GM12878 (cell line): Measurements from ENCODE around the gene PLXNB2. TPM values are rescaled to one million over a fixed set of nuclear protein-coding genes. Genes with fewer than 3 reads are reported as not detected.

Experiments
- ATAC-seq: fragments of 200-7000 bp; cut with Tn5 transposase; 3 replicates; pipeline ENCODE4 v1.9.1; 2020; ENCODE audit warnings: mild to moderate bottlenecking, moderate library complexity
- BruUV-seq: library from RNA; stranded (reverse); fragments of 400-500 nt; replicated peaks from 2 replicates; lab custom pipeline; 2021; lab: Mats Ljungman, UMichigan
- CTCF ChIA-PET: fragments of 300-600 bp; sonication (Branson Sonifier 250); formaldehyde crosslinking; extraction: SDS; loops from one replicate; lab custom pipeline; 2021; ENCODE audit warnings: inconsistent platforms; lab: Yijun Ruan, JAX
- POLR2A ChIA-PET: fragments of 350-600 bp; formaldehyde crosslinking; extraction: SDS; loops from one replicate; lab custom pipeline; 2021; ENCODE audit warnings: inconsistent platforms; lab: Charles Lee
- RAD21 ChIA-PET: fragments of 300-600 bp; sonication (Branson Sonifier 250); formaldehyde crosslinking; loops from one replicate; lab custom pipeline; 2023; ENCODE audit warnings: antibody characterized with exemption; ENCODE audit not compliant: unreplicated experiment; lab: Charles Lee
- SMC1A ChIA-PET: fragments of 300-600 bp; sonication (Branson Sonifier 250); formaldehyde crosslinking; loops from one replicate; lab custom pipeline; 2023; ENCODE audit not compliant: unreplicated experiment, uncharacterized antibody; lab: Charles Lee
- DNase-seq: peaks from one replicate; pipeline ENCODE4 v3.0.0-alpha.2; 2011; ENCODE audit warnings: low read depth, low spot score
- FAIRE-seq: peaks from 3 replicates; lab custom pipeline; 2011; peaks lifted over from hg19 to GRCh38; lab: Jason Lieb, UNC
- H2AFZ ChIP-seq: 2 replicates; pipeline ENCODE4 v1.6.0; 2011; ENCODE audit warnings: low read depth, low read length, control low read depth; ENCODE audit not compliant: control insufficient read depth
- H3K27ac ChIP-seq: 2 replicates; pipeline ENCODE4 v1.5.1; 2011; ENCODE audit warnings: control low read depth; ENCODE audit not compliant: control insufficient read depth, insufficient read depth
- H3K27me3 ChIP-seq, 2 experiments: replicated peaks in 1 of 2; 2 replicates each; pipeline versions ENCODE4 v1.6.0 to v1.6.1; 2011; ENCODE audit warnings: low read length in 1 of 2; ENCODE audit not compliant: control insufficient read depth in 2 of 2, insufficient read depth in 2 of 2
- H3K36me3 ChIP-seq, 2 experiments: 2 replicates each; pipeline ENCODE4 v1.5.1; 2011; ENCODE audit warnings: low read length in 1 of 2; ENCODE audit not compliant: control insufficient read depth in 2 of 2, insufficient read depth in 2 of 2
- H3K4me1 ChIP-seq: 2 replicates; pipeline ENCODE4 v1.6.1; 2011; ENCODE audit warnings: mild to moderate bottlenecking, low read length, moderate library complexity, mixed read lengths; ENCODE audit not compliant: control insufficient read depth, insufficient read depth
- H3K4me2 ChIP-seq: 2 replicates; pipeline ENCODE4 v1.6.0; 2011; ENCODE audit warnings: control low read depth; ENCODE audit not compliant: control insufficient read depth, insufficient read depth
- H3K4me3 ChIP-seq: fragments of 200-600 bp; sonication (generic); 2 replicates; pipeline ENCODE4 v1.5.1; 2016
- H3K79me2 ChIP-seq: 2 replicates; pipeline ENCODE4 v1.6.0; 2011; ENCODE audit warnings: low read length; ENCODE audit not compliant: control insufficient read depth, insufficient read depth
- H3K9ac ChIP-seq: 2 replicates; pipeline ENCODE4 v1.8.0; 2011; ENCODE audit warnings: low read length, control low read depth, mixed read lengths; ENCODE audit not compliant: control insufficient read depth, insufficient read depth
- H3K9me3 ChIP-seq: replicated peaks from 3 replicates; pipeline ENCODE4 v1.5.1; 2011; ENCODE audit warnings: mild to moderate bottlenecking, low read length; ENCODE audit not compliant: control insufficient read depth, insufficient read depth
- H4K20me1 ChIP-seq: 2 replicates; pipeline ENCODE4 v1.6.0; 2011; ENCODE audit not compliant: control insufficient read depth, insufficient read depth
- CBX5 ChIP-seq: sonication (generic); IDR thresholded peaks from 2 replicates; pipeline ENCODE4 v1.6.1; 2016; ENCODE audit warnings: low read depth, moderate library complexity, mild to moderate bottlenecking, inconsistent platforms
- CTCF ChIP-seq, 3 experiments: IDR thresholded peaks in 2 of 3; conservative IDR thresholded peaks in 1 of 3; 2 replicates each; pipeline ENCODE4 v1.5.1; 2011; ENCODE audit warnings: low read depth in 3 of 3, low read length in 3 of 3, mild to moderate bottlenecking in 3 of 3, control low read depth in 2 of 3, moderate library complexity in 2 of 3, inconsistent platforms in 1 of 3, mixed read lengths in 1 of 3; ENCODE audit not compliant: control insufficient read depth in 2 of 3, insufficient read depth in 1 of 3; ENCODE audit errors: extremely low read depth in 1 of 3
- E4F1 ChIP-seq: fragments of 450-650 bp; IDR thresholded peaks from 2 replicates; pipeline ENCODE4 v1.6.1; 2018; ENCODE audit warnings: borderline replicate concordance, mild to moderate bottlenecking; ENCODE audit not compliant: partially characterized antibody
- EGR1 ChIP-seq, 2 experiments: IDR thresholded peaks; 1 replicate in 1 of 2; 2 replicates in 1 of 2; pipeline ENCODE4 v1.6.1; 2011 to 2012; ENCODE audit warnings: low read depth in 2 of 2, low read length in 2 of 2, borderline replicate concordance in 1 of 2, mild to moderate bottlenecking in 1 of 2, moderate library complexity in 1 of 2
- FOXK2 ChIP-seq: fragments of 450-650 bp; IDR thresholded peaks from 2 replicates; pipeline ENCODE4 v1.6.1; 2017; ENCODE audit warnings: mild to moderate bottlenecking, moderate library complexity
- NFYA ChIP-seq: IDR thresholded peaks from 2 replicates; pipeline ENCODE4 v1.6.1; 2011; ENCODE audit warnings: low read depth, mild to moderate bottlenecking, low read length, improper control_type of control experiment, borderline replicate concordance
- PAX8 ChIP-seq: fragments of 450-650 bp; IDR thresholded peaks from 2 replicates; pipeline ENCODE4 v1.6.1; 2017; ENCODE audit warnings: mild to moderate bottlenecking, moderate library complexity
- POU2F2 ChIP-seq: IDR thresholded peaks from 3 replicates; pipeline ENCODE4 v1.6.1; 2011; ENCODE audit warnings: low read depth, mild to moderate bottlenecking, low read length, borderline replicate concordance
- RAD21 ChIP-seq: IDR thresholded peaks from 2 replicates; pipeline ENCODE4 v1.6.1; 2011; ENCODE audit warnings: mild to moderate bottlenecking, low read depth, low read length, moderate library complexity; ENCODE audit not compliant: insufficient read depth
- RFX5 ChIP-seq: IDR thresholded peaks from 2 replicates; pipeline ENCODE4 v1.6.1; 2011; ENCODE audit warnings: low read depth, low read length, improper control_type of control experiment
- SMC3 ChIP-seq: IDR thresholded peaks from 2 replicates; pipeline ENCODE4 v1.6.1; 2011; ENCODE audit warnings: low read length, improper control_type of control experiment, borderline replicate concordance
- YBX1 ChIP-seq: fragments of 450-650 bp; IDR thresholded peaks from 2 replicates; pipeline ENCODE4 v1.6.1; 2016; ENCODE audit warnings: antibody characterized with exemption
- ZNF217 ChIP-seq: fragments of 450-650 bp; IDR thresholded peaks from 2 replicates; pipeline ENCODE4 v1.6.1; 2017; ENCODE audit warnings: antibody characterized with exemption, mild to moderate bottlenecking
- WGBS: methylation state at CpG from one replicate; pipeline ENCODE4 v1.1.6; 2016; ENCODE audit warnings: low lambda C conversion rate; ENCODE audit not compliant: insufficient replicate concordance, insufficient coverage; ENCODE audit errors: missing lambda C conversion rate; 5-methylcytosine and 5-hydroxymethylcytosine counted together
- in situ Hi-C: fragments of 300-500 bp; cut with MboI; formaldehyde crosslinking; loops from 9 replicates; pipeline ENCODE4 v1.14.3; 2018; ENCODE audit warnings: mixed read lengths
- intact Hi-C: fragments of 100-400 bp; cut with micrococcal nuclease; formaldehyde crosslinking; loops from one replicate; pipeline ENCODE4 v1.14.2; 2022; ENCODE audit not compliant: unreplicated experiment
- polyA plus RNA-seq, 11 experiments: library from polyadenylated mRNA; depleted of rRNA in 4 of 11; unstranded in 6 of 11; stranded (reverse) in 5 of 11; fragments of >200 nt; fragmentation: Nextera tagmentation in 4 of 11; fragmentation: Illumina TruSeq in 1 of 11; extraction: Ambion mirVana in 4 of 11; extraction: Trizol in 1 of 11; gene quantifications; 1 replicate in 1 of 11; 2 replicates in 10 of 11; pipeline versions ENCODE4 v1.2.1 to v1.2.3, GENCODE V29; 2011 to 2016; ENCODE audit warnings: inconsistent platforms in 2 of 11, missing spikeins in 2 of 11, low read depth in 1 of 11
- total RNA-seq, 4 experiments: library from RNA; depleted of rRNA in 3 of 4; stranded (reverse); fragments of >200 nt in 3 of 4; fragmentation: Illumina TruSeq in 1 of 4; extraction: Trizol in 1 of 4; gene quantifications; 2 replicates each; pipeline versions ENCODE4 v1.2.1 to v1.2.3, GENCODE V29; 2013 to 2021
- TF ChIP-seq, protein P1 (sequence below): fragments of 450-650 bp; IDR thresholded peaks from 2 replicates; pipeline ENCODE4 v1.6.1; 2017; ENCODE audit warnings: borderline replicate concordance
- TF ChIP-seq, protein P2 (sequence below): IDR thresholded peaks from 2 replicates; pipeline ENCODE4 v1.6.1; 2012; ENCODE audit warnings: low read depth, low read length, improper control_type of control experiment

The PLXNB2 gene
- total and polyA plus RNA-seq, 10 of the 15 experiments (the other 5 are each of a cell fraction or from before 2014, with no cell fraction given): 0.68 to 134 (median 41.9) TPM

DNA sequence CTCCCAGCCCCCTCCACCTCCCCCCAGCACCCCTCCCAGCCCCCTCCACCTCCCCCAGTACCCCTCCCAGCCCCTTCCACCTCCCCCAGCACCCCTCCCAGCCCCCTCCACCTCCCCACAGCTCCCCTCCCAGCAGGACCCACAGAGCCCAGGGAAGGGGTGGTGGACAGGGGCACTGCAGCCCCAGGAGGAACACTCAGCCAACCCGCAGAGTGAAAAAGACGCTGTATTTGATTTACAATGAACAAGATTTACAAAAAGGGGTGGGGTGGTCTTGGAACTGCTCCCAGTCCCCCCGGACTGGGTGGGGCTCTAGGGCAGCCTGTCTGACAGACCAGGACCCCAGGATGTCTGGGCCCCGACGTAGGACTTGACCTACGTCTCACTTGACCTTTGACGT lies 32.7 kb downstream of the PLXNB2 start (continued):
- no peak for TF ChIP-seq E4F1
- TF ChIP-seq SMC3: no peak
- TF ChIP-seq, protein P1, sequence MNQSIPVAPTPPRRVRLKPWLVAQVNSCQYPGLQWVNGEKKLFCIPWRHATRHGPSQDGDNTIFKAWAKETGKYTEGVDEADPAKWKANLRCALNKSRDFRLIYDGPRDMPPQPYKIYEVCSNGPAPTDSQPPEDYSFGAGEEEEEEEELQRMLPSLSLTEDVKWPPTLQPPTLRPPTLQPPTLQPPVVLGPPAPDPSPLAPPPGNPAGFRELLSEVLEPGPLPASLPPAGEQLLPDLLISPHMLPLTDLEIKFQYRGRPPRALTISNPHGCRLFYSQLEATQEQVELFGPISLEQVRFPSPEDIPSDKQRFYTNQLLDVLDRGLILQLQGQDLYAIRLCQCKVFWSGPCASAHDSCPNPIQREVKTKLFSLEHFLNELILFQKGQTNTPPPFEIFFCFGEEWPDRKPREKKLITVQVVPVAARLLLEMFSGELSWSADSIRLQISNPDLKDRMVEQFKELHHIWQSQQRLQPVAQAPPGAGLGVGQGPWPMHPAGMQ: no peak
- TF ChIP-seq, protein P2, sequence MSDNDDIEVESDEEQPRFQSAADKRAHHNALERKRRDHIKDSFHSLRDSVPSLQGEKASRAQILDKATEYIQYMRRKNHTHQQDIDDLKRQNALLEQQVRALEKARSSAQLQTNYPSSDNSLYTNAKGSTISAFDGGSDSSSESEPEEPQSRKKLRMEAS: no peak
- TF ChIP-seq CBX5: no peak
- TF ChIP-seq PAX8: no peak
- no peak for TF ChIP-seq EGR1 (IDR thresholded peaks at IDR 0.05; ENCODE audit: borderline replicate concordance in 1 of 2, low read depth in 2 of 2, low read length in 2 of 2)
- TF ChIP-seq RFX5: no peak
- no peak for TF ChIP-seq ZNF217
- TF ChIP-seq, all 136 proteins: peak for 0

DNA sequence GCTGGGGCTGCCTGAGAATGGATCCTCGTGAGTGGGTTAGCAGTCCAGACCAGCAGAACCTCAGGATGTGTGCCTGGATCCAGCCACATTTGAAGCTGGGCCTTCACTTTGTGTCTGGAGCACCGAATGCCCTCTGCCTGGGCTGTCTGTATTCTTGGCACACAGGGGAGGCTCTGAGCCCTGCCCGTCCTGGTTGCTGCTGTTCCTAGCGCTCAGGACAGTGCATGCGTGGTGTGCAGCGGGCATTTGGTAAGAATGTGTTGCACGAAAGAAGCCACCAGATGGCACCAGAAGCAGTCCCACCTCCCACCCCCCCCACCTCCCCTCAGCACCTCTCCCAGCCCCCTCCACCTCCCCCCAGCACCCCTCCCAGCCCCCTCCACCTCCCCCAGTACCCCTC lies 33.1 kb downstream of the PLXNB2 start:
- intact Hi-C loops (no loop called here), in situ Hi-C loops (no loop called here)
- no peak overlapping the region for H2AFZ ChIP-seq
- no peak overlapping the region for H3K27ac ChIP-seq
- BruUV-seq: no TSS peak
- no peak overlapping the region for H3K9ac ChIP-seq
- no peak overlapping the region for H3K4me3 ChIP-seq
- POLR2A ChIA-PET: no interaction called here
- no peaks in the 10 kb centered on the region for H3K9me3 ChIP-seq
- 42% methylated on average over 6 of the region's 7 CpGs for WGBS
- CTCF ChIA-PET: interaction anchor here (1.2 to 1.3 kb wide), 2 partner anchors 52 to 346 kb away, joined by 3 to 4 read pairs; no protein-coding TSS in a partner anchor
- SMC1A ChIA-PET: no interaction called here
- ATAC-seq (peak; percentile 29), FAIRE-seq (no peak), DNase-seq (no peak)
- H3K79me2 ChIP-seq: no peaks in the 10 kb centered on the region
- H4K20me1 ChIP-seq: no peaks in the 10 kb centered on the region
- H3K4me1 ChIP-seq: peaks cover 10% of the 10 kb centered on the region
- RAD21 ChIA-PET: interaction anchor here (1.6 kb wide), 1 partner anchor 347 kb away, joined by 3 read pairs; no protein-coding TSS in a partner anchor
- no peaks in the 10 kb centered on the region for H3K27me3 ChIP-seq
- H3K36me3 ChIP-seq: peaks cover 0 to 25% of the 10 kb centered on the region in 2 experiments; a peak in 3 of 4 replicates
- TF ChIP-seq CTCF (IDR thresholded peaks at IDR 0.05 in 2 of 3, conservative IDR thresholded peaks at IDR 0.05 in 1 of 3; ENCODE audit: control insufficient read depth in 2 of 3, extremely low read depth in 1 of 3, insufficient read depth in 1 of 3, low read depth in 3 of 3, low read length in 3 of 3): peak; percentile 20 to 49 (median 40); a peak in 4 of 6 replicates
- TF ChIP-seq YBX1: no peak
- TF ChIP-seq FOXK2: no peak
- TF ChIP-seq SMC3: peak; percentile 33; the same call in 1 of the 2 replicates
- no peak for TF ChIP-seq NFYA
- peak; percentile 19; the same call in 1 of the 2 replicates for TF ChIP-seq RAD21
- 0 out of 3 replicates have a peak, but pooled peaks have one; percentile 16 for TF ChIP-seq POU2F2
- H3K4me2 ChIP-seq: no peak overlapping the region
